ENCODE measurements around the gene STIP1. TPM values are rescaled to one million over a fixed set of nuclear protein-coding genes. Genes with fewer than 3 reads are reported as not detected.

STIP1 gene
- total RNA-seq, 1 donor from 2014 or later: 159 TPM

- CTCF ChIA-PET: no interaction called here
- no peaks in the 10 kb centered on the region for H3K27me3 Mint-ChIP-seq
- peaks cover 4% of the 10 kb centered on the region for H3K36me3 Mint-ChIP-seq (ENCODE audit: low read depth)
- TF ChIP-seq, protein P1, sequence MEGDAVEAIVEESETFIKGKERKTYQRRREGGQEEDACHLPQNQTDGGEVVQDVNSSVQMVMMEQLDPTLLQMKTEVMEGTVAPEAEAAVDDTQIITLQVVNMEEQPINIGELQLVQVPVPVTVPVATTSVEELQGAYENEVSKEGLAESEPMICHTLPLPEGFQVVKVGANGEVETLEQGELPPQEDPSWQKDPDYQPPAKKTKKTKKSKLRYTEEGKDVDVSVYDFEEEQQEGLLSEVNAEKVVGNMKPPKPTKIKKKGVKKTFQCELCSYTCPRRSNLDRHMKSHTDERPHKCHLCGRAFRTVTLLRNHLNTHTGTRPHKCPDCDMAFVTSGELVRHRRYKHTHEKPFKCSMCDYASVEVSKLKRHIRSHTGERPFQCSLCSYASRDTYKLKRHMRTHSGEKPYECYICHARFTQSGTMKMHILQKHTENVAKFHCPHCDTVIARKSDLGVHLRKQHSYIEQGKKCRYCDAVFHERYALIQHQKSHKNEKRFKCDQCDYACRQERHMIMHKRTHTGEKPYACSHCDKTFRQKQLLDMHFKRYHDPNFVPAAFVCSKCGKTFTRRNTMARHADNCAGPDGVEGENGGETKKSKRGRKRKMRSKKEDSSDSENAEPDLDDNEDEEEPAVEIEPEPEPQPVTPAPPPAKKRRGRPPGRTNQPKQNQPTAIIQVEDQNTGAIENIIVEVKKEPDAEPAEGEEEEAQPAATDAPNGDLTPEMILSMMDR (IDR thresholded peaks at IDR 0.05): no peak
- peaks cover 13% of the 10 kb centered on the region for H3K4me1 Mint-ChIP-seq
- ATAC-seq (ENCODE audit: low read depth) (no peak), DNase-seq (no peak)
- POLR2A ChIA-PET: interaction anchor here (0.9 to 1.9 kb wide), 2 partner anchors 16 to 48 kb away, joined by 3 to 6 read pairs; no protein-coding TSS in a partner anchor
- H3K9me3 Mint-ChIP-seq: no peaks in the 10 kb centered on the region
- H3K4me3 Mint-ChIP-seq: no peak overlapping the region
- H3K27ac Mint-ChIP-seq: no peak overlapping the region
- intact Hi-C loops (cut with micrococcal nuclease): no loop called here
Measured at GRCh38 chr11:64253481-64253880, 67.5 kb downstream of the STIP1 start.

Other genes starting within 250 kb of the STIP1 start
- gene NAA40, start 247.2 kb upstream of the STIP1 start, total RNA-seq: 28.0 and 28.6 TPM in 2 replicates
- gene COX8A, start 211.6 kb upstream of the STIP1 start, total RNA-seq: 182 and 217 TPM in 2 replicates
- 87.4 and 92.5 TPM in 2 replicates for gene OTUB1, start 199.7 kb upstream of the STIP1 start, total RNA-seq
- not detected in 2 replicates for gene FLRT1, start 150.2 kb upstream of the STIP1 start, total RNA-seq
- gene MACROD1, start 20.1 kb upstream of the STIP1 start, total RNA-seq: 4.5 and 5.5 TPM in 2 replicates
- 154 and 169 TPM in 2 replicates for gene FERMT3, start 20.6 kb downstream of the STIP1 start, total RNA-seq
- 50.6 and 51.3 TPM in 2 replicates for gene TRPT1, start 40.0 kb downstream of the STIP1 start, total RNA-seq
- 81.0 and 95.3 TPM in 2 replicates for gene NUDT22, start 40.1 kb downstream of the STIP1 start, total RNA-seq
- 47.5 and 53.3 TPM in 2 replicates for gene DNAJC4, start 44.4 kb downstream of the STIP1 start, total RNA-seq
- gene VEGFB, start 48.4 kb downstream of the STIP1 start, total RNA-seq: 86.7 and 97.4 TPM in 2 replicates
- 31.4 and 39.4 TPM in 2 replicates for gene FKBP2, start 54.9 kb downstream of the STIP1 start, total RNA-seq
- 112 and 127 TPM in 2 replicates for gene PPP1R14B, start 60.8 kb downstream of the STIP1 start, total RNA-seq
- gene PLCB3, start 65.4 kb downstream of the STIP1 start, total RNA-seq: 7.9 and 8.1 TPM in 2 replicates
- 21.7 and 26.6 TPM in 2 replicates for gene BAD, start 98.5 kb downstream of the STIP1 start, total RNA-seq
- gene GPR137, start 99.7 kb downstream of the STIP1 start, total RNA-seq: 48.6 and 53.1 TPM in 2 replicates
- 0.24 and 0.44 TPM in 2 replicates for gene KCNK4, start 105.1 kb downstream of the STIP1 start, total RNA-seq
- not detected in 2 replicates for gene CATSPERZ, start 114.2 kb downstream of the STIP1 start, total RNA-seq
- gene ESRRA, start 119.4 kb downstream of the STIP1 start, total RNA-seq: 44.8 and 48.3 TPM in 2 replicates
- gene TRMT112, start 131.4 kb downstream of the STIP1 start, total RNA-seq: 156 and 175 TPM in 2 replicates
- 73.6 and 85.8 TPM in 2 replicates for gene PRDX5, start 131.9 kb downstream of the STIP1 start, total RNA-seq
- 180 and 201 TPM in 2 replicates for gene CCDC88B, start 154.0 kb downstream of the STIP1 start, total RNA-seq
- 18.0 and 22.6 TPM in 2 replicates for gene RPS6KA4, start 173.0 kb downstream of the STIP1 start, total RNA-seq